ENCODE results near the gene TAF4B.

TAF4B gene

GRCh38 chr18:26407736-26408601, 181.7 kb downstream of the TAF4B start:
- Mint-ChIP-seq H3K9me3 (no peaks in the 10 kb centered on the region), H3K27ac (no peak overlapping the region)

GRCh38 chr18:26409091-26409490, 182.8 kb downstream of the TAF4B start:
- H3K27ac Mint-ChIP-seq: no peak overlapping the region
- H3K9me3 Mint-ChIP-seq: no peaks in the 10 kb centered on the region
- H3K27me3 Mint-ChIP-seq: no peaks in the 10 kb centered on the region
- H3K36me3 Mint-ChIP-seq (ENCODE audit: low read depth): no peaks in the 10 kb centered on the region
- no peaks in the 10 kb centered on the region for H3K4me1 Mint-ChIP-seq (ENCODE audit: low read depth)
- H3K4me3 Mint-ChIP-seq: no peak overlapping the region

More at GRCh38 chr18:26407736-26408601, 181.7 kb downstream of the TAF4B start:
- Mint-ChIP-seq H3K4me3 (no peak overlapping the region), H3K36me3 (ENCODE audit: low read depth) (no peaks in the 10 kb centered on the region), H3K27me3 (no peaks in the 10 kb centered on the region), H3K4me1 (ENCODE audit: low read depth) (no peaks in the 10 kb centered on the region)

DNA sequence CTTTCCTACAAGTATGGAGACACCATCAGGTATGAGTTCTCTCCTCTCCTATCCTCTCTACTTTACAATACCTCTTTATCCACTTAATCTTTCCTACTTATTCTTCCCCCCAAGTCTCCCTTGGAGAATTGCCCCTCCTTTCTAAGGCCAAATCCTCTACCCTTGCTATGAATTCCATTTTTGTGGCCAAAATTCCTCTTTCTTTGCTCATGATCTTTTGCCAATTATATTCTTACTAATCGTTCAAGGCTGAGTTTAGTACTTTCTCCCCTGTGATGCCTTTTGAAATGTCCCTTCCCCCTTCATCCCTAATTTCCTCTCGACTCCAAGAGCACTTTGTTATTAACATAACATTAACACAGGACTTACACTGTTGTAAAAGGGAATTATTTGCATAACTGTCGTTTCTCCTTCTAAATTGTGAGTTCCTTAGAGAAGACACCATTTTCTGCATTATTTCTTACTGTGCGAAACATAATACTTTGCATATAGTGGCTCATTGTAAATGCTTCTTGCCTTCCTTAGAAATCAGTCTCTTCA, 188.7 kb downstream of the TAF4B start:
- Mint-ChIP-seq H3K4me3 (no peak overlapping the region), H3K9me3 (no peaks in the 10 kb centered on the region)

GRCh38 chr18:26415631-26416030, 189.4 kb downstream of the TAF4B start:
- Mint-ChIP-seq H3K9me3 (no peaks in the 10 kb centered on the region), H3K4me1 (ENCODE audit: low read depth) (no peaks in the 10 kb centered on the region), H3K36me3 (ENCODE audit: low read depth) (no peaks in the 10 kb centered on the region), H3K4me3 (no peak overlapping the region), H3K27me3 (no peaks in the 10 kb centered on the region), H3K27ac (no peak overlapping the region)

More for the DNA sequence above, 188.7 kb downstream of the TAF4B start:
- no peak overlapping the region for H3K27ac Mint-ChIP-seq
- no peaks in the 10 kb centered on the region for H3K36me3 Mint-ChIP-seq (ENCODE audit: low read depth)
- H3K27me3 Mint-ChIP-seq: no peaks in the 10 kb centered on the region
- H3K4me1 Mint-ChIP-seq (ENCODE audit: low read depth): no peaks in the 10 kb centered on the region

DNA sequence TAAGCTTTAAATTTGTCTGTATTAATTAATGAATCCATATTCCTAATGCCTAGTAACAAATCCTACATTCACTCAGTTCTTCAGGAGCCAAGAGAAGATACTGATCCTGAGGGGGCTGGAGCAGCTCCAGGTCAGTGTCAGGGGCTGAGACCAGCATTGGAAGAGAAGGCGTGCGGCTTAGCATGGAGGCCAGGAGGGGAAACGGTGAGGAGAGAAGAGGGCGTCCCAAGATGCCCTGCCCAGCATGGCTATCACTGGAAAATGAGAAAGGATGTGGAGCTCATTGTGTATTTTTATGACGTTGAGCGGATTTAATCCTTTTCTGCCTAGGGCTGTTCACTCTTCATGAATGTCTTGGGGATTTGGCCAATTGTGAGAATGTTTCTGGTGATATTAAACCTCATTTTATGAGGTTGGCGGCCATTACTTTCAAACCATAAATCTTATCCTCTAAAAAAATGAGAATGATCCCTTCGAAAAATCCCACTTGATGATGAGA, 190.5 kb downstream of the TAF4B start:
- Mint-ChIP-seq H3K36me3 (ENCODE audit: low read depth) (no peaks in the 10 kb centered on the region), H3K4me3 (no peak overlapping the region), H3K4me1 (ENCODE audit: low read depth) (no peaks in the 10 kb centered on the region), H3K9me3 (no peaks in the 10 kb centered on the region), H3K27ac (no peak overlapping the region), H3K27me3 (no peaks in the 10 kb centered on the region)

- no peaks in the 10 kb centered on the region for H3K9me3 Mint-ChIP-seq
- no peaks in the 10 kb centered on the region for H3K27me3 Mint-ChIP-seq
- H3K36me3 Mint-ChIP-seq (ENCODE audit: low read depth): no peaks in the 10 kb centered on the region
- no peaks in the 10 kb centered on the region for H3K4me1 Mint-ChIP-seq (ENCODE audit: low read depth)
- no peak overlapping the region for H3K27ac Mint-ChIP-seq
- H3K4me3 Mint-ChIP-seq: no peak overlapping the region
These were observed 190.9 kb downstream of the TAF4B start for GRCh38 chr18:26417190-26417589.

DNA sequence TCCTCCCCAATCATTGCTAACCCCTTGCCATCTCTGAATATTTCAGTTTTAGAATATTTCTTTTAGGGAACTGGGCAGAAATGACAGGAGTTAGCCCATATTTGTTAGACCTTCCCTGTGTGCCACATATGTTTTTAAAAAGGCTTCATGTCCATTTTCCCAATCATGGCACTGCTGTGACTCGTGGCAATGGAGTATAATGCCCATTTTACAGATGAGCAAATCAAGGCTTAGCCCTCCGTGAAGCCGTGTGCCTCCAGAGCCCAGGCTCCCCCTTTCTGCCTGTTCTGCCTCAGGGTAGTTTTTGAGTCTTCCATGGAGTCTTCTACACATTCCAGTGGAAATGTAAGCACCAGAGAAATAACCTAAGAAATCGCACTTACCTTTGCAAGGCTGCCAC, 192.0 kb downstream of the TAF4B start:
- H3K36me3 Mint-ChIP-seq (ENCODE audit: low read depth): no peaks in the 10 kb centered on the region
- no peaks in the 10 kb centered on the region for H3K27me3 Mint-ChIP-seq
- H3K9me3 Mint-ChIP-seq: no peaks in the 10 kb centered on the region
- H3K4me3 Mint-ChIP-seq: no peak overlapping the region
- no peak overlapping the region for H3K27ac Mint-ChIP-seq
- H3K4me1 Mint-ChIP-seq (ENCODE audit: low read depth): no peaks in the 10 kb centered on the region

DNA sequence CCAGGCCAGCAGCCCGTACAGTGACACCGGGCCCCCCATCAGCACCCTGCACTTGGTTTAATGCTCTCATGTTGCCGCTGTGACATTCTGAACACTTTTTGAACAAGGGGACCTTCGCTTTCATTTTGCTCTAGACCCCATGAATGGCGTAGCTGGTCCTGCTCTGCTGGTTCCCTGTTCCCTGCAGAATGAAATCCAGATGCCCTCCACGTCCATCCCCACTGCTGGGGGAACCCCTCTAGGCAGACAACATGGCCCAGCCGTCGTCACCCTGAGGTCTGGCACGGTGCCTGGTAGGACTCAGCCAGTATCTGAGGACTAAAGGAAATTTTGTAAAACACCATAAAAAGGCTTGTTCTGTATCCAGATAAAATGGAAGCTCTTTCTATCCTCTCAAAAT, 193.5 kb downstream of the TAF4B start:
- no peak overlapping the region for H3K4me3 Mint-ChIP-seq
- H3K27me3 Mint-ChIP-seq: no peaks in the 10 kb centered on the region
- H3K27ac Mint-ChIP-seq: no peak overlapping the region

GRCh38 chr18:26421503-26421902, 195.3 kb downstream of the TAF4B start:
- Mint-ChIP-seq H3K36me3 (ENCODE audit: low read depth) (no peaks in the 10 kb centered on the region), H3K27me3 (no peaks in the 10 kb centered on the region), H3K27ac (no peak overlapping the region), H3K4me3 (no peak overlapping the region), H3K4me1 (ENCODE audit: low read depth) (no peaks in the 10 kb centered on the region), H3K9me3 (no peaks in the 10 kb centered on the region)

More for the DNA sequence above, 193.5 kb downstream of the TAF4B start:
- Mint-ChIP-seq H3K36me3 (ENCODE audit: low read depth) (no peaks in the 10 kb centered on the region), H3K9me3 (no peaks in the 10 kb centered on the region), H3K4me1 (ENCODE audit: low read depth) (no peaks in the 10 kb centered on the region)

GRCh38 chr18:26421931-26422330, 195.7 kb downstream of the TAF4B start:
- Mint-ChIP-seq H3K4me3 (no peak overlapping the region), H3K4me1 (ENCODE audit: low read depth) (no peaks in the 10 kb centered on the region), H3K9me3 (no peaks in the 10 kb centered on the region), H3K27me3 (no peaks in the 10 kb centered on the region), H3K27ac (no peak overlapping the region), H3K36me3 (ENCODE audit: low read depth) (no peaks in the 10 kb centered on the region)

- Mint-ChIP-seq H3K9me3 (no peaks in the 10 kb centered on the region), H3K27ac (no peak overlapping the region), H3K27me3 (no peaks in the 10 kb centered on the region), H3K36me3 (ENCODE audit: low read depth) (no peaks in the 10 kb centered on the region), H3K4me1 (ENCODE audit: low read depth) (no peaks in the 10 kb centered on the region), H3K4me3 (no peak overlapping the region)
These were observed 196.4 kb downstream of the TAF4B start for GRCh38 chr18:26422472-26423162.

- no peaks in the 10 kb centered on the region for H3K9me3 Mint-ChIP-seq
- no peaks in the 10 kb centered on the region for H3K4me1 Mint-ChIP-seq (ENCODE audit: low read depth)
- H3K27me3 Mint-ChIP-seq: no peaks in the 10 kb centered on the region
- no peak overlapping the region for H3K4me3 Mint-ChIP-seq
- no peak overlapping the region for H3K27ac Mint-ChIP-seq
- H3K36me3 Mint-ChIP-seq (ENCODE audit: low read depth): no peaks in the 10 kb centered on the region
These were observed 198.3 kb downstream of the TAF4B start for GRCh38 chr18:26424428-26425147.

DNA sequence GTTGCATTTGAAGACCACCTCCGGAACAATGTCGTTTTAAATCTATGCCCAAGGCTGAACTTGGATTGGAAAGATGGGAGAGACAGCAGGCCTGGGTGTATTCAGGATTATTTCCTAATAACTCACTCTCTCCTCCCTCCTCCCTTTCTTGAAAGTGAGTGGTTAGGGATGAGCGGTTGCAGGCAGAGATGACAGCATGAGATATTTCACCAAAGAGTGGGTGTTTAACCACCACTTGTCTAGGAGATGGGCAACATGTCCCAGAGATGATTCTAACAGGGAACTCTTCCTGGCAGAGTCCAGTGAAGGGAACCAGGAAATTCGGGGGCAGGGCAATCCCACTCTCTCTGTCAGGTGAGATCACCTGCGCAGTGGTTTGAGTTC, 198.9 kb downstream of the TAF4B start:
- Mint-ChIP-seq H3K4me1 (ENCODE audit: low read depth) (no peaks in the 10 kb centered on the region), H3K9me3 (no peaks in the 10 kb centered on the region), H3K36me3 (ENCODE audit: low read depth) (no peaks in the 10 kb centered on the region), H3K27ac (no peak overlapping the region), H3K4me3 (no peak overlapping the region), H3K27me3 (no peaks in the 10 kb centered on the region)

DNA sequence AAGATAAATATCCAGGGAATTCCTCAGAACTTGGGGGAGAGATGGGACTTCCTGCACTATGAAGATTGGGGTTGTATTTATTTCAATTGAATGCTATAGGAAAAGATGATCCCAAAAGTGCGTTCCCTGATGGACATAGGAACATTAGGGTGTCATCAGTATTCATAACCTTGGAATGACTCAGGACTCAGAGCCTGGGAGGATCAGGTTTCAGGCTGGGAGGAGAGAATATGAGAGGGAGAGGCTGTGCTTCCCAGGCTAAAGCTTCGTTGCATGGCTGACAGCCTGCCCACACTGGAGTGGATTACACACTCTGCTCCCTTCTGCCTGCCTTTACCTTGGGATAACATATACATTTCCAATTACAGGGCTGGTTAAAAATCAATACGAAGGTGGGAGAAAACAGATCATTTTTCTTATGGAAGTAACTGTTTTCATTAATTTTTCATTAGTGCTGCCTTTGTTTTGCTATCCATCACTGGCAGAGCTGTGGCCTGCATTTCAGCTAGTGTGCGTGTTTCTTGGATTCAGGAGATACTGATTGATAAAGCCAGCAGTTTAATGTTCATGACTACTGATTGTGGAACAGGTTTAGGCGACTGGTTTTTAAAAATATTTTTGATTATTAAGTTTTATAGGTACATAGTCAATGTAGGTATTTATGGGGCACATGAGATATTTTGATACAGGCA, 203.4 kb downstream of the TAF4B start:
- no peak overlapping the region for H3K27ac Mint-ChIP-seq
- no peak overlapping the region for H3K4me3 Mint-ChIP-seq
- no peaks in the 10 kb centered on the region for H3K27me3 Mint-ChIP-seq
- H3K36me3 Mint-ChIP-seq (ENCODE audit: low read depth): no peaks in the 10 kb centered on the region
- no peaks in the 10 kb centered on the region for H3K4me1 Mint-ChIP-seq (ENCODE audit: low read depth)
- no peaks in the 10 kb centered on the region for H3K9me3 Mint-ChIP-seq
